CD8-positive, alpha-beta memory T cell (primary cell): ENCODE data around the gene AJUBA. TPM values are rescaled to one million over a fixed set of nuclear protein-coding genes. Genes with fewer than 3 reads are reported as not detected.

Experiments used
- polyA plus RNA-seq: library from polyadenylated mRNA; unstranded; fragments of 300-500 nt; fragmentation: Illumina TruSeq; gene quantifications from one replicate; pipeline ENCODE4 v1.2.3, GENCODE V29; 2021
- total RNA-seq, 2 experiments: library from RNA; stranded (reverse); gene quantifications; one replicate each; pipeline ENCODE4 v1.2.3, GENCODE V29; 2021

AJUBA gene
- total and polyA plus RNA-seq, 3 experiments from 2014 or later: 0.64 to 1.2 (median 0.90) TPM

Other genes starting within 250 kb of the AJUBA start
- gene OXA1L, start 215.9 kb downstream of the AJUBA start, total RNA-seq: 100 to 1,000 TPM; 126 to 128 TPM
- gene OXA1L, start 215.9 kb downstream of the AJUBA start, polyA plus RNA-seq: 57.3 TPM
- under 1 TPM; 0.70 to 0.75 TPM for gene SLC7A7, start 167.1 kb downstream of the AJUBA start, total RNA-seq
- gene SLC7A7, start 167.1 kb downstream of the AJUBA start, polyA plus RNA-seq: not detected
- gene MRPL52, start 152.7 kb downstream of the AJUBA start, total RNA-seq: 100 to 1,000 TPM; 181 to 185 TPM
- gene MRPL52, start 152.7 kb downstream of the AJUBA start, polyA plus RNA-seq: 139 TPM
- 1 to 10 TPM; 1.4 to 1.7 TPM for gene MMP14, start 146.0 kb downstream of the AJUBA start, total RNA-seq
- not detected for gene MMP14, start 146.0 kb downstream of the AJUBA start, polyA plus RNA-seq
- 10 to 100 TPM; 33.4 to 38.1 TPM for gene LRP10, start 110.8 kb downstream of the AJUBA start, total RNA-seq
- gene LRP10, start 110.8 kb downstream of the AJUBA start, polyA plus RNA-seq: 105 TPM
- under 1 TPM; 0.33 TPM for gene REM2, start 99.3 kb downstream of the AJUBA start, total RNA-seq
- gene REM2, start 99.3 kb downstream of the AJUBA start, polyA plus RNA-seq: 1.0 TPM
- 10 to 100 TPM; 83.6 to 88.8 TPM for gene RBM23, start 63.4 kb downstream of the AJUBA start, total RNA-seq
- 50.3 TPM for gene RBM23, start 63.4 kb downstream of the AJUBA start, polyA plus RNA-seq
- 100 to 1,000 TPM; 191 to 200 TPM for gene PRMT5, start 53.2 kb downstream of the AJUBA start, total RNA-seq
- gene PRMT5, start 53.2 kb downstream of the AJUBA start, polyA plus RNA-seq: 41.3 TPM
- 10 to 100 TPM; 43.3 to 48.3 TPM for gene HAUS4, start 25.5 kb downstream of the AJUBA start, total RNA-seq
- 24.6 TPM for gene HAUS4, start 25.5 kb downstream of the AJUBA start, polyA plus RNA-seq
- 1 to 10 TPM; 7.5 to 8.3 TPM for gene C14orf93, start 27.6 kb upstream of the AJUBA start, total RNA-seq
- 5.8 TPM for gene C14orf93, start 27.6 kb upstream of the AJUBA start, polyA plus RNA-seq
- gene PSMB5, start 52.3 kb upstream of the AJUBA start, total RNA-seq: 100 to 1,000 TPM; 186 to 198 TPM
- 37.1 TPM for gene PSMB5, start 52.3 kb upstream of the AJUBA start, polyA plus RNA-seq
- gene PSMB11, start 59.7 kb upstream of the AJUBA start, total RNA-seq: not detected
- gene PSMB11, start 59.7 kb upstream of the AJUBA start, polyA plus RNA-seq: not detected
- under 1 TPM; 0.82 to 0.88 TPM for gene CDH24, start 75.0 kb upstream of the AJUBA start, total RNA-seq
- gene CDH24, start 75.0 kb upstream of the AJUBA start, polyA plus RNA-seq: 0.36 TPM
- gene ACIN1, start 112.6 kb upstream of the AJUBA start, total RNA-seq: 100 to 1,000 TPM; 195 to 198 TPM
- gene ACIN1, start 112.6 kb upstream of the AJUBA start, polyA plus RNA-seq: 15.1 TPM
- 10 to 100 TPM; 52.5 to 55.6 TPM for gene C14orf119, start 113.0 kb upstream of the AJUBA start, total RNA-seq
- 112 TPM for gene C14orf119, start 113.0 kb upstream of the AJUBA start, polyA plus RNA-seq
- gene CIROP, start 122.4 kb upstream of the AJUBA start, total RNA-seq: not detected
- not detected for gene CIROP, start 122.4 kb upstream of the AJUBA start, polyA plus RNA-seq
- under 1 TPM; 0.16 to 0.22 TPM for gene CEBPE, start 136.7 kb upstream of the AJUBA start, total RNA-seq
- not detected for gene CEBPE, start 136.7 kb upstream of the AJUBA start, polyA plus RNA-seq
- gene SLC7A8, start 201.1 kb upstream of the AJUBA start, total RNA-seq: 1 to 10 TPM; 1.4 to 2.5 TPM
- 0.51 TPM for gene SLC7A8, start 201.1 kb upstream of the AJUBA start, polyA plus RNA-seq